ENCODE data around the gene MLLT3.

DNA sequence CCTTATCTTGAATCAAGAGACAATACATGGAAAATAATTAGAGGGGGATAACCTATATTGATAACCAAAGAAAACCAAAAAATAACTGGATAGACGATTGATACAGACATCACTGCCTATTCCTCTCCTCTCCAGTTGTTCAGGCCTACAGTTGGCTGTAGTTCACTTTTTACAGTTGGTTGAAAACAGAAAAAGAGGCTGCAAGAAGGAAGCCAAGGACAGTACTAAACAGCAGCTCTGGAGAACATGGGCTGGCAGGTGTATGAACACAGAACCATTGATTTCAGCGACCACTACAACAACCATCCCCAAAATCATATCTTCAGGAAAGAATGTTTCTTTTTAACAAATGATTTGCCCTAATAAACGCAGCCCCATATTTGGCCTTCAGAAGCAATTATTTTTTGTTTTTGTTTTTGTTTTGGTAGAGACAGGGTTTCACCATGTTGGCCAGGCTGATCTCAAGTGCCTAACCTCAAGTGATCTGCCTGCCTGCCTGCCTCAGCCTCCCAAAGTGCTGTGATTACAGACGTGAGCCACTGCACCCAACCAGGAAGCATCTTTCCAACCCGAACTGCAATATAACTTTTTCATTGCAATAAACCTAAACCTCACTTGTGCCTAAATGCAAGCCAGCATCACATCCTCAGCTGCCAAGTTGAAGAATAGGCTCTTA is 64.3 kb downstream of the MLLT3 start:
- TF ChIP-seq RBM22 (optimal IDR thresholded peaks at IDR 0.05; ENCODE audit: low read length) = no peak
- no peak for TF ChIP-seq GLMP (CRISPR knock-in tag; IDR thresholded peaks at IDR 0.05; ENCODE audit: borderline replicate concordance)
- TF ChIP-seq MAFG (CRISPR knock-in tag; IDR thresholded peaks at IDR 0.05) = no peak
- TF ChIP-seq ZHX1 (CRISPR knock-in tag; IDR thresholded peaks at IDR 0.05; ENCODE audit: low read depth) = no peak
- TF ChIP-seq CHD2 (IDR thresholded peaks at IDR 0.05; ENCODE audit: low read depth, low read length) = no peak
- TF ChIP-seq SNRNP70 (IDR thresholded peaks at IDR 0.05; ENCODE audit: low read depth, low read length) = no peak

Measured in HepG2 (cell line).